Astrocyte (in vitro differentiated cells and primary cell): Measurements from ENCODE around the gene GGTLC1. TPM values are rescaled to one million over a fixed set of nuclear protein-coding genes. Genes with fewer than 3 reads are reported as not detected.

Experiments
- DNase-seq: peaks from one replicate; pipeline ENCODE4 v3.0.0-alpha.2; 2010; ENCODE audit warnings: low read depth
- FAIRE-seq: peaks from 2 replicates; lab custom pipeline; 2011; peaks lifted over from hg19 to GRCh38; lab: Jason Lieb, UNC
- H2AFZ ChIP-seq: 2 replicates; pipeline ENCODE4 v1.6.0; 2012; ENCODE audit warnings: low read depth, low read length, inconsistent platforms
- H3K27ac ChIP-seq: 2 replicates; pipeline ENCODE4 v1.5.1; 2011; ENCODE audit warnings: low read depth, low read length, inconsistent platforms
- H3K27me3 ChIP-seq: 2 replicates; pipeline ENCODE4 v1.6.0; 2011; ENCODE audit warnings: low read length, inconsistent platforms; ENCODE audit not compliant: insufficient read depth
- H3K36me3 ChIP-seq: 2 replicates; pipeline ENCODE4 v1.5.1; 2011; ENCODE audit warnings: low read length, inconsistent platforms; ENCODE audit not compliant: insufficient read depth
- H3K4me1 ChIP-seq: 2 replicates; pipeline ENCODE4 v1.5.1; 2011; ENCODE audit warnings: low read length, inconsistent platforms; ENCODE audit not compliant: insufficient read depth
- H3K4me2 ChIP-seq: 2 replicates; pipeline ENCODE4 v1.6.0; 2012; ENCODE audit warnings: low read length, inconsistent platforms
- H3K4me3 ChIP-seq: 2 replicates; pipeline ENCODE4 v1.5.1; 2011; ENCODE audit warnings: low read depth, mild to moderate bottlenecking, low read length, inconsistent platforms; ENCODE audit not compliant: insufficient read depth
- H3K79me2 ChIP-seq: 2 replicates; pipeline ENCODE4 v1.6.0; 2012; ENCODE audit warnings: mild to moderate bottlenecking, low read length, inconsistent platforms; ENCODE audit not compliant: insufficient read depth
- H3K9ac ChIP-seq: 2 replicates; pipeline ENCODE4 v1.6.0; 2012; ENCODE audit warnings: mild to moderate bottlenecking, low read length, inconsistent platforms
- H3K9me3 ChIP-seq: 2 replicates; pipeline ENCODE4 v1.5.1; 2012; ENCODE audit warnings: low read depth, mild to moderate bottlenecking, low read length, inconsistent platforms; ENCODE audit not compliant: insufficient read depth
- H4K20me1 ChIP-seq: 2 replicates; pipeline ENCODE4 v1.6.0; 2012; ENCODE audit warnings: low read length, inconsistent platforms; ENCODE audit not compliant: insufficient read depth
- H3K27ac Mint-ChIP-seq: one replicate; pipeline ENCODE4 v1.8.0; 2021; ENCODE audit warnings: mild to moderate bottlenecking, mixed read lengths; ENCODE audit not compliant: unreplicated experiment
- H3K27me3 Mint-ChIP-seq: one replicate; pipeline ENCODE4 v1.8.0; 2021; ENCODE audit warnings: low read depth, mixed read lengths; ENCODE audit not compliant: unreplicated experiment
- H3K36me3 Mint-ChIP-seq: one replicate; pipeline ENCODE4 v1.8.0; 2021; ENCODE audit warnings: low read depth, mixed read lengths; ENCODE audit not compliant: unreplicated experiment
- H3K4me1 Mint-ChIP-seq: one replicate; pipeline ENCODE4 v1.8.0; 2021; ENCODE audit warnings: low read depth, mixed read lengths; ENCODE audit not compliant: unreplicated experiment
- H3K4me3 Mint-ChIP-seq: one replicate; pipeline ENCODE4 v1.8.0; 2021; ENCODE audit warnings: mild to moderate bottlenecking, moderate library complexity, mixed read lengths; ENCODE audit not compliant: unreplicated experiment
- H3K9me3 Mint-ChIP-seq: one replicate; pipeline ENCODE4 v1.8.0; 2021; ENCODE audit warnings: mild to moderate bottlenecking, mixed read lengths; ENCODE audit not compliant: unreplicated experiment
- CTCF ChIP-seq: IDR thresholded peaks from 2 replicates; pipeline ENCODE4 v1.5.1; 2011; ENCODE audit warnings: low read depth, mild to moderate bottlenecking, inconsistent platforms, low read length, moderate library complexity; ENCODE audit not compliant: insufficient read depth
- EZH2 ChIP-seq: IDR thresholded peaks from 2 replicates; pipeline ENCODE4 v1.6.1; 2012; ENCODE audit warnings: mild to moderate bottlenecking, low read length, inconsistent platforms; ENCODE audit not compliant: insufficient read depth
- total RNA-seq: library from RNA; stranded (reverse); gene quantifications from 2 replicates; pipeline ENCODE4 v1.2.1, GENCODE V29; 2021

Gene GGTLC1
- total RNA-seq, 1 donor from 2014 or later, result not detected

GRCh38 chr20:24006626-24007025, 18.0 kb upstream of the GGTLC1 start:
- H3K79me2 ChIP-seq, result no peaks in the 10 kb centered on the region
- H3K27ac ChIP-seq, result no peak overlapping the region
- no peak overlapping the region for H3K9ac ChIP-seq
- no peak overlapping the region for H3K4me2 ChIP-seq
- Mint-ChIP-seq H3K4me1 (no peaks in the 10 kb centered on the region), H3K27ac (no peak overlapping the region), H3K9me3 (no peaks in the 10 kb centered on the region), H3K27me3 (peaks cover 34% of the 10 kb centered on the region), H3K36me3 (no peaks in the 10 kb centered on the region), H3K4me3 (no peak overlapping the region)
- H2AFZ ChIP-seq, result no peak overlapping the region
- no peaks in the 10 kb centered on the region for H3K36me3 ChIP-seq
- H4K20me1 ChIP-seq, result no peaks in the 10 kb centered on the region
- DNase-seq (no peak), FAIRE-seq (no peak)
- no peaks in the 10 kb centered on the region for H3K4me1 ChIP-seq
- no peaks in the 10 kb centered on the region for H3K27me3 ChIP-seq
- TF ChIP-seq EZH2 (no peak), CTCF (no peak)
- H3K9me3 ChIP-seq, result no peaks in the 10 kb centered on the region
- no peak overlapping the region for H3K4me3 ChIP-seq

GRCh38 chr20:24004471-24004870, 15.9 kb upstream of the GGTLC1 start:
- Histone ChIP-seq H3K27me3 (no peaks in the 10 kb centered on the region), H3K79me2 (no peaks in the 10 kb centered on the region), H3K36me3 (no peaks in the 10 kb centered on the region), H3K4me1 (no peaks in the 10 kb centered on the region), H3K9ac (no peak overlapping the region), H3K27ac (no peak overlapping the region), H3K4me2 (no peak overlapping the region), H2AFZ (no peak overlapping the region), H3K4me3 (no peak overlapping the region), H3K9me3 (no peaks in the 10 kb centered on the region), H4K20me1 (no peaks in the 10 kb centered on the region)
- H3K9me3 Mint-ChIP-seq, result no peaks in the 10 kb centered on the region
- DNase-seq (no peak), FAIRE-seq (no peak)
- no peak overlapping the region for H3K4me3 Mint-ChIP-seq
- TF ChIP-seq EZH2, result no peak
- TF ChIP-seq CTCF, result no peak
- no peak overlapping the region for H3K27ac Mint-ChIP-seq
- H3K4me1 Mint-ChIP-seq, result no peaks in the 10 kb centered on the region
- peaks cover 36% of the 10 kb centered on the region for H3K27me3 Mint-ChIP-seq
- H3K36me3 Mint-ChIP-seq, result no peaks in the 10 kb centered on the region

- H3K27me3 ChIP-seq, result no peaks in the 10 kb centered on the region
These were observed 14.3 kb upstream of the GGTLC1 start for GRCh38 chr20:24002896-24003295.

More at GRCh38 chr20:24002896-24003295, 14.3 kb upstream of the GGTLC1 start:
- no peak overlapping the region for H3K27ac ChIP-seq
- FAIRE-seq (no peak), DNase-seq (no peak)
- Mint-ChIP-seq H3K4me3 (no peak overlapping the region), H3K27me3 (peaks cover 44% of the 10 kb centered on the region), H3K9me3 (no peaks in the 10 kb centered on the region), H3K4me1 (no peaks in the 10 kb centered on the region), H3K27ac (no peak overlapping the region), H3K36me3 (no peaks in the 10 kb centered on the region)
- H3K79me2 ChIP-seq, result no peaks in the 10 kb centered on the region
- H3K36me3 ChIP-seq, result no peaks in the 10 kb centered on the region
- no peak overlapping the region for H3K4me2 ChIP-seq
- H3K9me3 ChIP-seq, result no peaks in the 10 kb centered on the region
- TF ChIP-seq CTCF (no peak), EZH2 (no peak)
- no peak overlapping the region for H3K4me3 ChIP-seq
- no peak overlapping the region for H2AFZ ChIP-seq
- H3K4me1 ChIP-seq, result no peaks in the 10 kb centered on the region
- no peak overlapping the region for H3K9ac ChIP-seq
- no peaks in the 10 kb centered on the region for H4K20me1 ChIP-seq
